ENCODE measurements around the gene GCH1. TPM values are rescaled to one million over a fixed set of nuclear protein-coding genes. Genes with fewer than 3 reads are reported as not detected.

GCH1 gene
- total and polyA plus RNA-seq, 2 donors, result 16.4 to 22.5 TPM

- Histone ChIP-seq H3K27me3 (ENCODE audit: control insufficient read depth in 2 of 2, insufficient read depth in 1 of 2, low read length in 1 of 2) (no peaks in the 10 kb centered on the region), H3K27ac (ENCODE audit: low read depth in 1 of 2, low read length in 1 of 2) (no peak overlapping the region), H3K4me1 (ENCODE audit: control insufficient read depth in 2 of 2, insufficient read depth in 2 of 2, low read length in 2 of 2) (no peaks in the 10 kb centered on the region), H3K36me3 (ENCODE audit: control insufficient read depth in 2 of 2, insufficient read depth in 2 of 2, low read length in 1 of 2) (no peaks in the 10 kb centered on the region), H3K9me3 (ENCODE audit: control insufficient read depth in 2 of 2, insufficient read depth in 1 of 2, low read length in 1 of 2) (no peaks in the 10 kb centered on the region), H3K4me3 (ENCODE audit: low read length in 2 of 2) (no peak overlapping the region)
- 94% methylated on average over 2 of the region's 2 CpGs for WGBS
- DNase-seq (ENCODE audit: low read depth in 6 of 9, low spot score in 9 of 9), result no peak
These were observed 89.5 kb downstream of the GCH1 start for GRCh38 chr14:54813081-54813480.

GRCh38 chr14:54812617-54813016 lies 90.0 kb downstream of the GCH1 start:
- Histone ChIP-seq H3K9me3 (ENCODE audit: control insufficient read depth in 2 of 2, insufficient read depth in 1 of 2, low read length in 1 of 2) (no peaks in the 10 kb centered on the region), H3K4me3 (ENCODE audit: low read length in 2 of 2) (no peak overlapping the region), H3K27me3 (ENCODE audit: control insufficient read depth in 2 of 2, insufficient read depth in 1 of 2, low read length in 1 of 2) (no peaks in the 10 kb centered on the region), H3K4me1 (ENCODE audit: control insufficient read depth in 2 of 2, insufficient read depth in 2 of 2, low read length in 2 of 2) (no peaks in the 10 kb centered on the region), H3K27ac (ENCODE audit: low read depth in 1 of 2, low read length in 1 of 2) (no peak overlapping the region), H3K36me3 (ENCODE audit: control insufficient read depth in 2 of 2, insufficient read depth in 2 of 2, low read length in 1 of 2) (no peaks in the 10 kb centered on the region)
- no peak for DNase-seq (ENCODE audit: low read depth in 6 of 9, low spot score in 9 of 9)
- 94% methylated on average over 6 of the region's 6 CpGs for WGBS

GRCh38 chr14:54809767-54810166 lies 92.9 kb downstream of the GCH1 start:
- H3K27ac ChIP-seq (ENCODE audit: low read depth in 1 of 2, low read length in 1 of 2), result no peak overlapping the region
- no peaks in the 10 kb centered on the region for H3K36me3 ChIP-seq (ENCODE audit: control insufficient read depth in 2 of 2, insufficient read depth in 2 of 2, low read length in 1 of 2)
- 95% methylated on average over 8 of the region's 8 CpGs for WGBS
- peaks cover 0 to 3% of the 10 kb centered on the region in 2 donors for H3K4me1 ChIP-seq (ENCODE audit: control insufficient read depth in 2 of 2, insufficient read depth in 2 of 2, low read length in 2 of 2)
- H3K27me3 ChIP-seq (ENCODE audit: control insufficient read depth in 2 of 2, insufficient read depth in 1 of 2, low read length in 1 of 2), result peaks cover 0 to under 1% of the 10 kb centered on the region in 2 donors
- no peak overlapping the region for H3K4me3 ChIP-seq (ENCODE audit: low read length in 2 of 2)
- no peaks in the 10 kb centered on the region for H3K9me3 ChIP-seq (ENCODE audit: control insufficient read depth in 2 of 2, insufficient read depth in 1 of 2, low read length in 1 of 2)
- no peak for DNase-seq (ENCODE audit: low read depth in 6 of 9, low spot score in 9 of 9)

- Histone ChIP-seq H3K27ac (ENCODE audit: low read depth in 1 of 2, low read length in 1 of 2) (no peak overlapping the region), H3K4me3 (ENCODE audit: low read length in 2 of 2) (no peak overlapping the region), H3K36me3 (ENCODE audit: control insufficient read depth in 2 of 2, insufficient read depth in 2 of 2, low read length in 1 of 2) (no peaks in the 10 kb centered on the region), H3K9me3 (ENCODE audit: control insufficient read depth in 2 of 2, insufficient read depth in 1 of 2, low read length in 1 of 2) (no peaks in the 10 kb centered on the region), H3K27me3 (ENCODE audit: control insufficient read depth in 2 of 2, insufficient read depth in 1 of 2, low read length in 1 of 2) (peaks cover 0 to 7% of the 10 kb centered on the region in 2 donors), H3K4me1 (ENCODE audit: control insufficient read depth in 2 of 2, insufficient read depth in 2 of 2, low read length in 2 of 2) (peaks cover 0 to 3% of the 10 kb centered on the region in 2 donors)
- no peak for DNase-seq (ENCODE audit: low read depth in 6 of 9, low spot score in 9 of 9)
- WGBS, result 91% methylated on average over 8 of the region's 8 CpGs
These were observed 94.1 kb downstream of the GCH1 start for GRCh38 chr14:54808326-54809161.

- Histone ChIP-seq H3K4me3 (ENCODE audit: low read length in 2 of 2) (no peak overlapping the region), H3K27ac (ENCODE audit: low read depth in 1 of 2, low read length in 1 of 2) (no peak overlapping the region), H3K4me1 (ENCODE audit: control insufficient read depth in 2 of 2, insufficient read depth in 2 of 2, low read length in 2 of 2) (peaks cover 0 to 3% of the 10 kb centered on the region in 2 donors), H3K36me3 (ENCODE audit: control insufficient read depth in 2 of 2, insufficient read depth in 2 of 2, low read length in 1 of 2) (no peaks in the 10 kb centered on the region), H3K27me3 (ENCODE audit: control insufficient read depth in 2 of 2, insufficient read depth in 1 of 2, low read length in 1 of 2) (peaks cover 0 to 7% of the 10 kb centered on the region in 2 donors), H3K9me3 (ENCODE audit: control insufficient read depth in 2 of 2, insufficient read depth in 1 of 2, low read length in 1 of 2) (no peaks in the 10 kb centered on the region)
- DNase-seq (ENCODE audit: low read depth in 6 of 9, low spot score in 9 of 9), result no peak
- 97% methylated on average over 7 of the region's 7 CpGs for WGBS
These were observed 94.7 kb downstream of the GCH1 start for GRCh38 chr14:54807881-54808280.

GRCh38 chr14:54807428-54807827 lies 95.2 kb downstream of the GCH1 start:
- Histone ChIP-seq H3K9me3 (ENCODE audit: control insufficient read depth in 2 of 2, insufficient read depth in 1 of 2, low read length in 1 of 2) (no peaks in the 10 kb centered on the region), H3K27ac (ENCODE audit: low read depth in 1 of 2, low read length in 1 of 2) (no peak overlapping the region), H3K36me3 (ENCODE audit: control insufficient read depth in 2 of 2, insufficient read depth in 2 of 2, low read length in 1 of 2) (no peaks in the 10 kb centered on the region), H3K27me3 (ENCODE audit: control insufficient read depth in 2 of 2, insufficient read depth in 1 of 2, low read length in 1 of 2) (peaks cover 0 to 7% of the 10 kb centered on the region in 2 donors), H3K4me3 (ENCODE audit: low read length in 2 of 2) (no peak overlapping the region), H3K4me1 (ENCODE audit: control insufficient read depth in 2 of 2, insufficient read depth in 2 of 2, low read length in 2 of 2) (peaks cover 0 to 3% of the 10 kb centered on the region in 2 donors)
- WGBS, result 94% methylated on average over 6 of the region's 6 CpGs
- DNase-seq (ENCODE audit: low read depth in 6 of 9, low spot score in 9 of 9), result no peak

GRCh38 chr14:54806616-54807015 lies 96.0 kb downstream of the GCH1 start:
- Histone ChIP-seq H3K36me3 (ENCODE audit: control insufficient read depth in 2 of 2, insufficient read depth in 2 of 2, low read length in 1 of 2) (no peaks in the 10 kb centered on the region), H3K9me3 (ENCODE audit: control insufficient read depth in 2 of 2, insufficient read depth in 1 of 2, low read length in 1 of 2) (no peaks in the 10 kb centered on the region), H3K4me1 (ENCODE audit: control insufficient read depth in 2 of 2, insufficient read depth in 2 of 2, low read length in 2 of 2) (peaks cover 0 to 3% of the 10 kb centered on the region in 2 donors), H3K4me3 (ENCODE audit: low read length in 2 of 2) (no peak overlapping the region), H3K27me3 (ENCODE audit: control insufficient read depth in 2 of 2, insufficient read depth in 1 of 2, low read length in 1 of 2) (peaks cover 0 to 7% of the 10 kb centered on the region in 2 donors), H3K27ac (ENCODE audit: low read depth in 1 of 2, low read length in 1 of 2) (no peak overlapping the region)
- DNase-seq (ENCODE audit: low read depth in 6 of 9, low spot score in 9 of 9), result no peak
- 97% methylated on average over 10 of the region's 10 CpGs for WGBS

- no peak overlapping the region for H3K27ac ChIP-seq (ENCODE audit: low read depth in 1 of 2, low read length in 1 of 2)
- peaks cover 0 to 7% of the 10 kb centered on the region in 2 donors for H3K27me3 ChIP-seq (ENCODE audit: control insufficient read depth in 2 of 2, insufficient read depth in 1 of 2, low read length in 1 of 2)
- WGBS, result 51% methylated on average over 23 of the region's 23 CpGs
- no peak overlapping the region for H3K4me3 ChIP-seq (ENCODE audit: low read length in 2 of 2)
- no peaks in the 10 kb centered on the region for H3K36me3 ChIP-seq (ENCODE audit: control insufficient read depth in 2 of 2, insufficient read depth in 2 of 2, low read length in 1 of 2)
- peak; percentile 24 to 77 (median 45) for DNase-seq (ENCODE audit: low read depth in 6 of 9, low spot score in 9 of 9)
- peaks cover 0 to 3% of the 10 kb centered on the region in 2 donors for H3K4me1 ChIP-seq (ENCODE audit: control insufficient read depth in 2 of 2, insufficient read depth in 2 of 2, low read length in 2 of 2)
- H3K9me3 ChIP-seq (ENCODE audit: control insufficient read depth in 2 of 2, insufficient read depth in 1 of 2, low read length in 1 of 2), result no peaks in the 10 kb centered on the region
These were observed 96.9 kb downstream of the GCH1 start for GRCh38 chr14:54805445-54806322.

- DNase-seq (ENCODE audit: low read depth in 6 of 9, low spot score in 9 of 9), result no peak
- 83% methylated on average over 6 of the region's 6 CpGs for WGBS
- H3K9me3 ChIP-seq (ENCODE audit: control insufficient read depth in 2 of 2, insufficient read depth in 1 of 2, low read length in 1 of 2), result no peaks in the 10 kb centered on the region
These were observed 97.6 kb downstream of the GCH1 start for GRCh38 chr14:54805070-54805444.

More at GRCh38 chr14:54805070-54805444, 97.6 kb downstream of the GCH1 start:
- H3K27ac ChIP-seq (ENCODE audit: low read depth in 1 of 2, low read length in 1 of 2), result no peak overlapping the region
- H3K4me3 ChIP-seq (ENCODE audit: low read length in 2 of 2), result no peak overlapping the region
- H3K4me1 ChIP-seq (ENCODE audit: control insufficient read depth in 2 of 2, insufficient read depth in 2 of 2, low read length in 2 of 2), result peaks cover 0 to 3% of the 10 kb centered on the region in 2 donors
- no peaks in the 10 kb centered on the region for H3K36me3 ChIP-seq (ENCODE audit: control insufficient read depth in 2 of 2, insufficient read depth in 2 of 2, low read length in 1 of 2)
- peaks cover 0 to 7% of the 10 kb centered on the region in 2 donors for H3K27me3 ChIP-seq (ENCODE audit: control insufficient read depth in 2 of 2, insufficient read depth in 1 of 2, low read length in 1 of 2)
